Embryonic facial prominence (tissue), 1 donor: ENCODE data around the gene ZNF584.
A peak's percentile ranks its signal among the peaks of the same experiment; 100 is the strongest.
"Not testable (repeated sequence)": the region's sequence is repeated elsewhere in the genome, so short reads cannot be mapped to it uniquely, and the experiment has no call there.

Experiments
- DNase-seq: peaks from one replicate; pipeline ENCODE4 v3.0.0-alpha.2; 2016; ENCODE audit errors: extremely low spot score

Gene ZNF584

GRCh38 chr19:58403920-58404478, 4.5 kb upstream of the ZNF584 start:
- DNase-seq: not testable (repeated sequence)

- no peak for DNase-seq
These were observed 1.4 kb upstream of the ZNF584 start for GRCh38 chr19:58406818-58407657.

GRCh38 chr19:58407658-58408151, 744 bp upstream of the ZNF584 start:
- no peak for DNase-seq

DNA sequence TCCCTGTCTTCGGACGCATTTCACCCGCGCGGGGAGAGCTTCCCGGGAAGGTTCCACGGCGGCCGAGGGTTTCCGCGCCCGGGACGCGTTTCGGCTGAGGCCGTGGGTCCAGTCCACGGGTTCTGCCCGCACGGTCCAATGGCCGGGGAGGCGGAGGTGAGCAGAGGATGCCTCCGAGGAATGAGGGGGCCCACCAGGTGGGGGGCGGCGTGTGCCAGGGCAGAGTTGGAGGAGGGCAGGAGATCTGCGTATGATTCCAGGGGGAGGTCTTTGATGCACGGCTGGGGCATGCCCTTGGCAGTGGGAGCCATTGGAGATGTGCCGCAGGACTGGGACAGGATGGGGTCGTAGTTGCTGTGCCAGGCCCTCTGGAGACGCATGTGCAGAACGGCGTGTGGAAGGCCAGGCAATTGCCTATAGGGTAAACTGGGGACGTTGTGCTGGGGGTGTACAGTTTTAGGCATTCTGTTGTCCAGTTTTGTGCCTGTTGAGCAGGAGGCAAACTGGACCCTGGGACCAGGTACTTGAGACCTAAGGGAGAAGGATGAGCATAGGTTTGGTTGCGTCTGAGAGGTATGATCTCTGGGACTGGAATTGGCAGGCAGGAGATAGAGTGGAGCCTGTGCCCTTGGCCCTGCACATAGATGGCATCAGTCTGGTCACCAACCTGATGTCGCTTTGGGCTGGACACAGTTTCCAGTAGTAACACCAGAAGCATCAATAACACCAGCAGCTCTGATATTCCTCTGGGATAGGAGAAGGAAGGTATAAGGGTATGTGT, 751 bp downstream of the ZNF584 start:
- no peak for DNase-seq

GRCh38 chr19:58416604-58417003, 8.2 kb downstream of the ZNF584 start:
- no peak for DNase-seq

- DNase-seq: no peak
These were observed 8.6 kb downstream of the ZNF584 start for GRCh38 chr19:58417071-58417470.

- no peak for DNase-seq
These were observed 20.2 kb downstream of the ZNF584 start for GRCh38 chr19:58428617-58429016.

DNA sequence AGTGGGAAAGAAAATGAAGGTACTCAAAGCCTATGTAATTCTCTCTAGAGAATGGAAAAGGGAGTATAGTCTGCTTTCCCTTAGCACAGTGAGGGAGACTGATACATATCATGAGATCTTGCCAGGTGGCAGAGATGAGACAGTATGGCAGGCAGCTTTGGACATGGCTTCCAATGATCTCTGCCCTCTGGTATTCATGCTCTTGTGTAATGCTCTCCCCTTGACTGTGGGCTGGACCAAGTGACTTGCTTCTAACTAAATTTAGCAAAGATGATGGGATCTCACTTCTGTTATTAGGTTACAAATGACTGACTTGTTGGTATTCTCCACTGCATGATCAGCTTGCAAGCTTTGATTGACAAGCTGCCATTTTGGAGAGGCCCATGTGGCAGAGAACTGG, 21.3 kb downstream of the ZNF584 start:
- DNase-seq: no peak

- DNase-seq: no peak
These were observed 25.8 kb downstream of the ZNF584 start for GRCh38 chr19:58434217-58434616.

DNA sequence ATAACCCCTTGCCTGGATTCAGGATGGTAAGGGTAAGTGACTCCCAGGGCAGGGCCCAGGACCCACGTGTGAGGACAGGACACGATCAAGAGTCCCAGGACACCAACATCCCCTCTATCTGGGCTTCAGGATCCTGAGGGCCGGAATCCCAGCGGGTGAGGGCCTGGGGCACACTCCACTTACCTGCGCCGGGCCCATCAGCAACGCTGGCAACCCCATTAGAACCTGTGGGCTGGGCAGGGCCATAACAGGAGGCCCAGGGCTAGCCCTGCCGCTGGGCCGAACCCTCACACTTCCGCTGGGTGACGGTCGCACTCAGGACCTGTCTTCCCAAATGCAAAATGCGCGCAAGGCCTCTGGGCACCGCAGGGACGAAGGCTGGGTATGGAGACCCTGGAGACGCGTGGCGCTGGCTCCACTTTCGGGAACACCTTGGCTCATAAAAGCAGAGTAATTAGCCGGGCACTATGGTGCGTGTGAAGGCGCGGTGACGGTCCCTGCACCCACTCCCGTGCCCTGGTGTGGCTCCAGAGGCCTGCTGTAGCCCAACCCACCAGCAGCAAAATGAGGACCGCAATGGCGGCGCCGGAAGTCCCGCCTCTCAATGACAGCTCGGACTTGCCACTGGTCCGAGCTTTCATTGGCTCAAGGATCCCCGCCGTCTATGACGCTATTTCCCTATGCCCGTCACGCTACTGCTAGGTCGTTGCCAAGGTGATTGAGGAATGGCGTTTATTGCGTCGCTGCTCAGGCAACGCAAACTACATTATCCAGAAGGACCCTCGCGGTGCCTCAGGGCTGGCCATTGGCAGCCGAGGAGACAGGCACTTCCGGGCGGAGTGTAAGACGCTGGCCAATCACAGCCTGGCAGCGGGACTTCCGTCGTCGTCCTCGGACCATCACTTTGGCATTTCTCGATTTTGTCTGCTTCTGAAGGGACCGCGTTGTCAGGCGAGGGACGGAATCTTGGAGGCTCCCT, 31.4 kb downstream of the ZNF584 start, which contains the start of gene ZNF132:
Gene ZNF132 (minus strand): TSS at position 578 of the 979 bp plus-strand sequence. CDS start 332 bp downstream, at position 246.
- peak; percentile 99 for DNase-seq

DNA sequence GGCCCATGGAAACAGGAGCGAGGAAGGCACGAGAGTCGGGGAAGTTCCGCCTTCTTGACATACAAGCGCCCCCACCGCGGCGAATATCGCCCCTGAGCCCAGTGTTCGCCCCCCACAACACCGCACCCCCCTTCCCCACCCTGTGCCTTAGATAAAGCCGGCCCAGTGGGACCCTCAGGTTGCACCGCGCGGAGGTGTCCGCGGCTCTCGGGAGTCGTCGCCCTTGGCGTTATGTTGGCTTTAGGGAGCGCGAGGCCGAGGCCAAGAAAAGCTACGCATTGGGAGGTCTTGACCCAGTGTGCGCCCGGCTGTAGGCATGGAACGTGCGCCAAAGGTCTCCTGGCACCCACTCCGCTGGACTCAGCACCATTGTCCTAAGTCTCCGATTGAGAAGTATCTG, 32.1 kb downstream of the ZNF584 start:
- no peak for DNase-seq

DNA sequence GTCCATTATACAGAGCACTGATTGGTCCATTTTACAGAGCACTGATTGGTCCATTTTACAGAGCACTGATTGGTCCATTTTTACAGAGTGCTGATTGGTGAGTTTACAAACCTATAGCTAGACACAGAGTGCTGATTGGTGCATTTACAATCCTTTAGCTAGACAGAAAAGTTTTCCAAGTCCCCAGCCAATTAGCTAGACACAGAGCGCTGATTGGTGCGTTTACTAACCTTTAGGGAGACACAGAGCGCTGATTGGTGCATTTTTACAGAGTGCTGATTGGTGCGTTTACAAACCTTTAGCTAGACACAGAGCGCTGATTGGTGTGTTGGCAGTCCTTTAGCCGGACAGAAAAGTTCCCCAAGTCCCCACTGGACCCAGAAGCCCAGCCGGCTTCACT, 34.5 kb downstream of the ZNF584 start:
- DNase-seq: not testable (repeated sequence)

- DNase-seq: not testable (repeated sequence)
These were observed 40.4 kb downstream of the ZNF584 start for GRCh38 chr19:58448860-58449259.

DNA sequence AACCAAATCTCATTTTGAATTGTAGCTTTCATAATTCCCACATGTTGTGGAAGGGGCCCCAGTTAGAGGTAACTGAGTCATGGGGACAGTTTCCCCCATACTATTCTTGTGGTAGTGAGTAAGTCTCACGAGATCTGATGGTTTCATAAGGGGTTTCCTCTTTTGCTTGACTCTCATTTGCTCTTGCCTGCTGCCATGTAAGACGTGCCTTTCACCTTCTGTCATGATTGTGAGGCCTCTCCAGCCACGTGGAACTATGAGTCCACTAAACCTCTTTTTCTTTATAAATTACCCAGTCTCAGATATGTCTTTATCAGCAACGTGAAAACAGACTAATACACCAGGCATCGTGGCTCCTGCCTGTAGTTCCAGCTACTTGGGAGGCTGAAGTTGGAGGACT, 41.5 kb downstream of the ZNF584 start:
- not testable (repeated sequence) for DNase-seq

- DNase-seq: no peak
These were observed 42.5 kb downstream of the ZNF584 start for GRCh38 chr19:58450856-58451357.

DNA sequence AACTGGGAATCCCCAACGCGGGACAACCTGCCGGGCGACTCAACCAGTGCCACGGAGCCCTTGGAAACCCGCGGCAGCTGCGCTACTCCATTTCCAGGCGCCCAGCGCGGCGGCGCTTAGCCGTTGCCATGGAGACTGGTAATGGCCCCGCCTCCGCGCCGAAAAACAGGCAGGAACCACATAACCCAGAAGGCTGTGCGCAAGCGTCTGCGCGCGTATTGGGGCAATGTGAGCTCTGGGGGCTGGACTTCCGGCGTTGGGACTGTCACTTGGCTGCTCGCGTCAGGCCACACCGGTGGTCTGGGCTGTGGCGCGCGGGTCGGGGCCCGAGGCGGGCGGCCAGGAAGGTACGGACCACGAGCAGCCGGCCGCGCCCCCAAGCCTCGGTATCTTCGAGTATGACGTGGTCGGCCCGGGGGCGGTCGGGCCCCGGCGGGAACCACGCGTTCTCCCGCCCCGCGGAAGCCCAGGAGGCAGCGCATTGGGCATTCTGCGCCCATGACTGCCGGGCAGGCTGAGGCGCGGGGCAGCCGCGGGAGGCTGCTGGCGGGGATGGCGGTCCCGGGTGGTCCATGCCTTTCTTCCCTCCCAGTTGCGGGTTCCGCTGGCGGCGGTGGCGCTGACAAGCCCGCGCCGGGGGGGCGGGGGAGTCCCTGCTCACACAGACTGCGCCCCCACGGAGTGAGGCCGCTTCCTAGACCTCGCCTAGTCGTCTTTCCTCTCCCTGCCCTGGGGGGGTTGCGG, 43.1 kb downstream of the ZNF584 start, which contains the start of gene ZNF324B:
Gene ZNF324B (plus strand): TSS at position 265 of the 744 bp plus-strand sequence. CDS start 2,080 bp downstream, outside the sequence.
- DNase-seq: peak; percentile 92

DNA sequence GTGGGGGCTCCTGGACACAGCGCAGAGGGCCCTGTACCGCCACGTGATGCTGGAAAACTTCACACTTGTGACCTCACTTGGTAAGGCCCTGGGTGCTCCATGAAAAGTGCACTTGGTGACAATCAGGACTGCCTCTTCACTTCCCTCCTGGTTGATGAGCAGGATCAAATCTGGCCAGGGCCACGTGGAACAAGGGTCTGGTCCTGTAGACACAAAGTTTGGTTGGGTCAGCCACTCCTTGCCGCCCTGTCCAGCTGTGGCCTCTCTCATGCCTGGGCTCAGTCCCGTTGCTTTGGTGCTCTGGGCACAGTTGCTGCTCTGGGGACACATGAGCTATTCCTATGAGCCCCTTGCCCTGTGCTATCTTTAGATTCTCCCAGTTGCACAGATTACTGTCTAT, 45.3 kb downstream of the ZNF584 start:
- DNase-seq: no peak

DNA sequence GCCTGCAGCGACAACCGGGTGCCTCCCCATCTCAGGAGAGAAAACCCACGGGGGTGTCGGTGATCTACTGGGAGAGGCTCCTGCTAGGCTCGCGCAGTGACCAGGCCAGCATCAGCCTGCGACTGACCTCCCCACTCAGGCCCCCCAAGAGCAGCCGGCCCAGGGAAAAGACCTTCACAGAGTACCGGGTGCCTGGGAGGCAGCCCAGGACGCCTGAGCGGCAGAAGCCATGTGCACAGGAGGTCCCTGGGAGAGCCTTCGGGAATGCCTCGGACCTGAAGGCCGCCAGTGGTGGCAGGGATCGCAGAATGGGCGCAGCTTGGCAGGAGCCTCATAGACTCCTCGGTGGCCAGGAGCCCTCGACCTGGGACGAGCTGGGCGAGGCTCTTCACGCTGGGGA, 46.9 kb downstream of the ZNF584 start:
- no peak for DNase-seq

- DNase-seq: no peak
These were observed 47.7 kb downstream of the ZNF584 start for GRCh38 chr19:58456111-58456510.

DNA sequence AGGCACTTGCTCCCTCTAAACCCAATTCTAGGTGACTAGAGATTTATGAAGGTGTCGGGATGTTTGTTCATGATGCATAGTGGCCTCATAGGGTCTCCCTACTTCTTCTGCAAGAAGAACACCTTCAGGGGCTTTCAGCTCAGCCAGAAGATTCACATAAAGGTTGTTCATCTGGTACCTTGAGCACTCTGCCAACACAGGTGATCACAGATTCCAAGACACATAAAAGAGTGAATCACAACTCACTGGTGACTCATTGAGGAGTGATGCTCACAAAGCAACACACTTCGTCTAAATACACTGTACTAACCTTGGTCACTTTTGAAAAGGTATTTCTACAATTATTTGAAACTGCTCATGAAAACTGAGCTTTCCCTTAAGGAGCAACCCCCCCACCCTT, 51.6 kb downstream of the ZNF584 start:
- DNase-seq: no peak
